NCI-H187 (cell line): Measurements from ENCODE around the gene LRRTM3.

ENCODE experiments used
- DNase-seq, 2 experiments: peaks; one replicate each; lab custom pipeline; 2025; lab: John Stamatoyannopoulos, UW

The LRRTM3 gene

DNA sequence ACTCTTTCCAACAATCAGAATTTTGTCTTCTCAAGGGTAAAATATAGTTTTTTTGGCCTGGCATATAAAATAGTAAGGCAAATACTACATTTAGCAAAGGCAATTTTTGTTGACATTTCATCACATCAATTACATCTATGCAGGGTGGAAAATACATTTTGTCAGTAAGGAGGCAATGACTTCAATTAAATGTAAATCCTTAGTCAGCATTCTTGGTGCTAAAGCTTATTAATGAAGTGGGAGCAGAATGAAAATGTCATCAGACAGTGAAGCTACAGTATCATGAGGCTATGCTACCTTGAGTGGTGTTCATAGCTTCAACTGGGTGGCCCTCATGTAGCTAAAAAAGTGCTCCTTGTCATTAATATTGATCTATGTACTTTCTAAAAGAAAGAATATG lies 8.9 kb downstream of the LRRTM3 start:
- DNase-seq = no peak

DNA sequence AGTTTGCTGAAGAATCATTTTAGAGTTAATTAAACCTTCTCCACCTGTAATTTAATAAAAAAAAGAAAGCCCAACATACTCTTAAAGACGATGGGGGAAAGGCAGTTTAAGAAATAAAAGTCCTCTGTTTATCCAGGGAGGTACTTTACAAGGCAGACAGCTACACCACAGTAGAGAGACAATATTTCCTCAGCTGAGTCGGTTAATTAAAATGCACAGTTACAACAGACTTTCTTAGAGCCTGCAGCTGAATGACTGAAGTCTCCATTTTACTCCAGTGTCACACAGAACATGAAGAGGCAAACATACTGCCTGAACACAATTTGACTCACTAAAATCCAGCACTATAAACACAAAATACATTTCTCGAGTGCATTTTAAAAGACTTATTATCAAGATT lies 15.1 kb downstream of the LRRTM3 start:
- DNase-seq = no peak

DNA sequence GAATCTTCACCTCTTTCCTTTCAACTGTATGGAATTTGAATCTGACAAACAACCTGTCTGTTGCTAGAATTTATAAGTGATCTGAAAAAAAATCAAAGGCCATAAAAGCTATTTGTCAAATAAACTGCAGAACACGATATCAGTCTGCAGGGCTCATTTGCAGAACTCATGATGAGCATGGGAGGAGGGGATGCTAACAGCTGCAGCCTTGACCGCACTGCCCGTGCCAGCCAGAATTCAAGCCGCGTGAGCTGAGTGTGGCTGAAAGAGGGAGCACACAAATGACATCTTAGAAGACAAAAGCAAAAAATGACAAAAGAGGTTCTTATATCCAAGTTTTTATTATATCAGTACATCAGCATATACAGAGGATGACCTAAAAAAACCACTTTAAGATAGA lies 15.7 kb downstream of the LRRTM3 start:
- DNase-seq = no peak

DNA sequence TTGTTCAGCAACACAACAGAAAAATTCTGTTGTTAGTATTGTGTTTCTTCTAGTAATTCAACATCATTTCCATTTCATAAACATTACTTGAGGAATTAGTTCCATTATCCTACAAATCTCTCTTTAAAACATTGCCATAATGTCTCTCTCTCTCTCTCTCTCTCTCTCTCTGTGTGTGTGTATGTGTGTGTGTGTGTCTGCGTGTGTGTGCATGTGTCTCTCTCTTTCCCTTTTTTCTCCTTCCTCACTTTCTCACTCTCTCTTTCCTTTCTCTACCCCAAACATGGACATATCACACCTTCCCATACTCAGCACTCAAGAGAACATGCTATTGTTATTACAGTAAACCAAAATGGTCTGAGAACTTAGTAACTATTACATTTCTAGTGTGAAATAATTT lies 16.6 kb downstream of the LRRTM3 start:
- no peak for DNase-seq

DNA sequence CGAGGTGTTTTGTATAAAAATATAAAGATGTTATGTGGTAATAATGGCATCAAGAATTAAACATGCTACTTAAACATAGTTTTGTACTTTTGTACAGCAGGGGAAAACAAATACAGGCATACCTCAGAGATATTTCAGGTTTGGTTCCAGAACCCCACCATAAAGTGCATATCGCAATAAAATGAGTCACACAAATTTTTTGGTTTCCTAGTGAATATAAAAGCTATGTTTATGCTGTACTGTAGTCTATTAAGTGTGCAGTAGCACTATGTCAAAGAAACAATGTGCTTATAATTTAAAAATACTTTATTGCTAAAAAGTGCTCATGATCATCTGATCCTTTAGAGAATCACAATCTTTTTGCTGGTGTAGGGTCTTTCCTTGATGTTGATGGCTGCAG lies 17.8 kb downstream of the LRRTM3 start:
- no peak for DNase-seq

DNA sequence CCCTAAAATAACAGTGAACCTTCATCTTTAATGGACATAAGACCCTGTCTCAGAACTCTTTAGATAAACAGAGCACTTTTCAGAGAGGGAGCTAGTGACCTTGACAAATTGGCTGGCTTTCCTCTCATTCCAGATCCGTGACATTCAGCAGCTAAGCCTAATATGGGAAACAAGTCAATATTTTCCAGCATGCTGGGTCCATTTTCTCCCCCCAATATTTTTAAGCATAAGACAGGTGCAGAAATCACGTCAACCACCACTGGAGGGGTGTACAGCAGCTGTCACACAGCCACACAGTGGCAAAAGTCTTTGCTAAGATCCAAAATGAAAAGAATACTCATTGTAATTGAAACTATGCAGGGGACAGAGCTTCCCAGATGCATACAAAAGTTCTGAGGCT lies 26.1 kb downstream of the LRRTM3 start:
- no peak for DNase-seq

DNA sequence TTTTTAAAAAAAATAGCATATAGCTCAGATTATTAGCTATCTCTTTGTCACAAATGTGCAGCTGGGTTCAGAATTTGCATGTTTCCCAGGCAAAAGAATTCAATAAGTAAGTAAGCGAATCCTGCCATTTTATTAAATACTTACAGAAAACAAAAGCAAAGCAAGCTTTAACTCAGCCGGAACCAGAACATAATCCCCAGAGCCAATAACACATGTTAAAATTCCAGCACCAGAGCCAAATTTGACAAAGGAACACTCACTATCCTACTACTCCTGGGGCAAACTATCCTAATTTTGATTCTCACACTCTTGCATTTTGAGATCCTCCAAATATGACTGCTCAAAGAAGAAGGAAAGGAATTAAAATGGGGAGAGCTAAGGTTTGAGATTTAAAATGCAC lies 32.6 kb downstream of the LRRTM3 start:
- DNase-seq = no peak

DNA sequence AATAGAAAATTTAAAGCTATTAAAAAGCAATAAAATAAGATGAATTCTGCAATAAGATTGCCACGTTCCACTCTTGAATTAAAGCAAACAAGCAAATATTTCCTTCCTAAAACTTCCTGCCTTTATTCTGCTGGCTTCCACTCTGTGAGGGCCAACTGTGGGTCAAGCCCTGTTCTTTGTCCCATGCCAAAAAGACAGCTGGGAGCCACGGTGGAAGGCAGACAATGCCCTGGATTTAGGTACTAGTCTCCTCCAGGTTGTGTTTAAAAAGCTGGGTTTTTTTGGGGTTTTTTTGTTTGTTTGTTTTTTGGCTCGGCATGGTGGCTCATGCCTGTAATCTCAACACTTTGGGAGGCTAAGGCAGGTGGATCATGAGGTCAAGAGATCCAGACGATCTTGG lies 39.1 kb downstream of the LRRTM3 start:
- DNase-seq = no peak

DNA sequence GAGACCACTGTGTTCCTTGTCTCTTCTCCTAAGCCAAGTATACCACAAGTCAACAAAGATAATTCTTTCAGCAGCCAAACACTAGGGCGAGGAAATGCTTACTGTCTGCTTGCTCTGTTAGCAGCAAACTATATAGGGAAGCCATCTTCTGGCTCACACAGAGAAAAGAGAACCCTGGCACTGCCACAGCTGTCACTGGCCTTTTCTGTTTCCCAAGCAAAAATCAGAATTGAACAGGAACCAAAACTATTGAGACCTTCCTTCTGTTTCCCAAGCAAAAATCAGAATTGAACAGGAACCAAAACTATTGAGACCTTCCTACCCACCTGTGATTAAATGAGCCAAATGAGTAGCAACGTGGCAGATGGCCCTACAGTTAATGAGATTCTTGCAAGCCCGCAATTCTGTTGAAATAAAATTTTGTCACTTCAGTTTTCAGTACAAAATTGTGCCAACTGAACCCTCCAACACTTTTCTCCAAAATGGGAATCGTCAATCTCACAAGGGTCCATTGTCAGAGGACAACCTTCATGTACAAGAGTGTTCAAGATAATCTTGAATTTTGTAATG lies 54.5 kb downstream of the LRRTM3 start:
- no peak for DNase-seq

DNA sequence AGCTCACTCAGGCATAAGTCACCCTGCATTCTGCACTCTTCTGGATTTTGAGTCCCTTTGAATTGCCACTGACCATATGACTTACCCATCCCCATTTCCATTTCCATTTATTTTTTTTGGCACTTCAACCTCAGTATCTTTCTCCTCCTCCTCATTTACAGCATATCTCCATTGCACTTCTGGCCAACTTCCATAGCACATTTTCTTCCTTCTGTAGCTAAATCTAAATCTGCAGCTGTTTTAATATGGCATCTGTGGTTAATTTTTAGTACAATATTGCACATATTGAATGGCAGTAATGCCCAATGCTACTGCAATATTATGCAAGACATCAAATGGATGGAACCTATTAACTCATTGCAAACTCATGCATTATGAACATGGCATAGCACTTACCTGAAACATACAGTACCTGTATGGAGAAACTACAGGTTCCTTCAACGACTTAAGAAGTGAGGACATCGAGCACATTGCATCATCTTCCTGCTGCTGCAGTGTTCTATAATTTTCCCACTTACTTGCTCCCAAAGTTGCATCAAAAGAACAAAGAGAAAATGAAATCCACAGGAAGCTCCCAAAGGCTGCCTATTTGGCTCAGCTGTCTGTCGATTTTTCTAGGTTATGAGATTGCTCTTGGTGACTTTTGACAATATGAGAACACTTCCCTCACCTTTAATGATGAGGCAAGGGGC lies 55.7 kb downstream of the LRRTM3 start:
- no peak for DNase-seq

DNA sequence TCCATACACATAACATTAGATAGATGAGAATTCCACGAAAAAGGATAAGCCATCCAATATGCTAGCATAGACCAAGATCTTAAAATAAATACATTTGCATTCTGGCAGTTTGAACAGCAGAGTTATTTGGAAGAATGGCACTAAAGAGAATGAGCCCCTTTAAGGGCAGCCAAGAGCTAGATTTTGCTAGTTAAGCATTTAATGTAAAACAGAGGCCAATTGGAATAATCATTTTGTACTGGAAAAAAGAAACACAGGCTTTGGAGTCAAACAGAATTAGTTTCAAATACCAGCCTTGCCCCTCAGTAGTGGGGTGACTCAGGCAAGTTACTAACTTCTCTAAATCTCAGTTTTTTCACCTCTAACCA lies 56.2 kb downstream of the LRRTM3 start:
- DNase-seq = no peak

DNA sequence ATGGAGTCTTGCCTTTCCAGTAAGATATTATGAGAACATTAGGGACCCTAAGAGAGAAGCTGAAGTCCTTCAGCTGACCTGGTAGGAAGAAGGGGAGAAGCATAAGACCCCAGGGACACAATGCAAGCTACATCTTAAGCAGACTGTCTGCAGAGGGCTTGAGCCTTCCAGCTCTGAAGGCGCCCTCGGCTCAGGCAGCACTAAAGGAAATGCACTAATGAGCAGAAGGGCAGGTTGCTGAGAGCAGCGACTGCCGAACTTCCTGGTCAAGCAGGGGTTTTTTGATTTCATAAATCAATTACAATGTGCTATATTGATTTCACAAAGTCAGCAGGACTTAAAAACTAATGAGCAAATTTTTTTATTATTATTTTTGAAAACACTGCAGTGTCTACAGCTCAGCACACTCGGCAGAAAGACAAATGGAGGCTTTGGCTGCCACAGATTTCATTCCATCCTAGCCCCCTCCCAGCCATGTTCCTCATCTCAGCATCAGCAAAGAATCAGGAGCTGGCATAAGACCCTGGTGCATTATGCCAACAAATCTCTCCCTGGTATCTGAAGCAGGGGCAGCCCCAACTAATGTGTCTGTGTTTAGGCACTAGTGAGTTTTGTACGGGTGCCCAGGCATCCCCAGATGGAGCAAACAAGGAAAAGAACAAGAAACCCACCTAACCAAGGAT lies 57.1 kb downstream of the LRRTM3 start:
- no peak for DNase-seq

DNA sequence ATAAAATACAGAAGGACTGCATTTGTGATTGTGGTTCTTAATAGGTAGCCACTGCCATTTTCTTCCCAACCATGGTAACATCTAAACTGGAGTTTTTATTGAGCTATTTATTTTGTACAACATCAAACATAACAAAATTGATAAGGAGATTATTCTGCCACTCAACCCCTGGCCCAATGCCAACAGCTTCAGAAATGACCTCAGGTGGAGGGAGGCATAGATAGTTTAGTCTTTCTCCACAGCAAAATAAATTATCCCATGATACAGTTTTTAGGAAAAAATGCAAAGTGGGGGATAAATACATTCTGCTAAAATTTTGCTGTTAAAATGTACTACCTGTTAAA lies 57.6 kb downstream of the LRRTM3 start:
- no peak for DNase-seq

DNA sequence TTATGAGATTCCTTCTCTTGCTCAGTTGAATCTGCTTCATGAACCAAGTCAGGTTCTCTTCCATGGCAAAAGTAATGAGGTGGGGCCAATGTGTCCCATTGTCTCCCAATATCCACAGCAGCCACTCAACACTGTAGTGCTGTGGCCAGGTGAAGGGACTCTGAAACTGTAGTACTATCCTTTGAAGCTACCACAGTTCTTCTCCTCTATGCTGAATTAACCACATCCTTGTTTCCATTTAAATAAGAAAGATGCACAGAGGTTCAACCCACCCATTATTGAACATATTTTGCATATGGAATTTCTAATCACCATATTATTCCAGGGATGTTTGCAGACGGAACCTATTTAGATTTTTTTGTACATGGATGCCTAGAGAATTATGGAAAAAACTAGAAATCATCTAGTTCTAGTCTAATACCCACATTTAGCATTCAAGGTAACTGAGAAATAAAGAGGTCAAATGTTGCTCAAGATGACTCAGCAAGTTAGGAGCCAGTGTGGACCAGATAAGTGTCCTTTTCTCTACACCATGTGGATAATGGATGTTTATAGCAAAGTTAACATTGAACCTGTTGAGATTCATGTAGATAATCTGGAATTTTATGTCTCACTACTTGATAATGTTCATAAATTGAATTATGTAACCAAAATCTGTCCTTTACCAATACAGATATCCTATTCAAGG lies 64.5 kb downstream of the LRRTM3 start:
- DNase-seq = no peak

DNA sequence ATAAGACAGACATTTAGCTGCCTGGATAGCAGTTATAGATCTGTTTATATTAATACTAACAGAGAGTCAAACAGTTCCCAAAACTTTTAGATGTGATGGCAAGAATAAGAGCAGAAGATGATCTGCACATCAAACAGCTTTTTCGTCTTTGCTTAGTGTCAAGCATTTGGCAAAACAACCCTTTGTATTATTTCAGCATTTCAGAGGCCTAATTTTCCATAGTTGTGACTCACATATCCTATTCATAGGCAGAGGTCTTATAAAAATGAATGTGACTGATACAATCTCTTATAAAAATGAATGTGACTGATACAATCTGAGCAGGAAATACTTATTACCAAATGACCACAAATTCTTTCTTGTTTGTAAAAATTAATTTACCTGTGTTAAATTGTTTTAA lies 71.2 kb downstream of the LRRTM3 start:
- no peak for DNase-seq

DNA sequence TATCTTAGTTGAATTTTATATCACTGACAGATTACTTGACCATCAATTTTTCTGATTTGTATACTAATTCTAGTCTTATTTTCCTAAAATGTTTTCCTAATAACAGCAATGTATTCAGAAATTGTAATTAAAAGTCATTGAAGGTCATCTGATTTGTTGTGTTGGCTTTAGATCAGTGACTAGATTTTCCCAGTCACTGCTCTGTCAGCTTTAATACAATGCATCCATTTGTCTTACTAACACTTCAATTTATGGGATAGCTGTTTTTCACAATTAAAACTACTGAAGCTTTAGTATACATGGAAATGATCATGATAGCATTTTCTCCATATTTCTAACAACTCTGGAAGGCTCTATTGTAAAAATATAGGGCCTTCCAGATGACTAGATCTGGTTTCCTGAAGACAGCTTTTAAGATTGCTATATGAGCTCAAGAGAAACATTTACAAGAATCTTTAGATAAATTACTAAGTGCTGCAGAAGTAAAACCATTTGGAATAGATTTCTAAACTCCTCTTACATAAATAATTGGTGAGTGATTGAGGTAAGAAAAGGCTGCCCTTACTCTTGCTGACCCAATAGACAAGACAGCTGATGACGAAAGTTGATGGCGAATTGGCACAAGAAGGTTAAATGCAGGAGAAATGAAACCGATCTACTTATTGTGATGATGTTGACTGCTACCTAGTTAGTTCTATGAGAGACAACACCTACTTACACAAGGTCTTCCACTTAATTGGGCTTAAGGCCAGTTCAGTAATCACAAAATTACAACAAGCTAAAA lies 74.1 kb downstream of the LRRTM3 start:
- no peak for DNase-seq

DNA sequence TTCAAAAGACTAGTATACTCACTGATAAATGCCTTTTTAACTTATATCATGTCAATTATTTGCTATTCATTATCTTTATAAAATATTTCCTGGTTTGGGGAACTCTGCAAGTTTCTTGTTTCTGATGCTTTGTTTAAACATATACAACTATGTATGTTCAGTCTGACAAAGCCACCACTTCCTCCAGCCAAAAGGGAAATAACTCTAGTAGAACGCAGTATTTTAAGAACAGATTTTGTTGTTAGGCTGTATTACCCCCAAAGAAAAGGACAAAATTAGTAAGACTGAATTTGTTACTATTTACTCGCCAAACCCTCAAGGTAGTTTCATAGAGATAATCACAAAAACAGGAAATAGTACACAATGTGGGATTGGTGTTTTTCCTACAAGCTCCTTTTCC lies 78.9 kb downstream of the LRRTM3 start:
- DNase-seq = no peak

DNA sequence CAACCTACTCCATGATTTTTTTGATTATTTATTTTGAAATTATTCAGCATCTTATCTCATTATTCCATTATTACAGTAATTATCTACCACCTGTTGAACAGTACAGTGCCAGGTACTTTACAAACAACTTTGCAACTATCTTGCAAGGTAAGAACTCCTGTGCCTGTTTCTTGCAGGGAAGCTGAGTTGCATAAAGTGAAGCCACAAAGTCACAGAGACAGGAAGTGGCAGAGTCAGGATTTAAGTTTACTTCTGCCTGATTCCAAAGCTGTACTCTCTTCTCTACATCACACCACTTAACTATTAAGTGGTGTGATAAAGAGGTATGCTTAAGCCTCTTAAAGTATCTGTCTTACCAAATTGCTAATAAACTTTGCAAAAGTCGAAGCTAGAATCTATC lies 80.1 kb downstream of the LRRTM3 start:
- no peak for DNase-seq

DNA sequence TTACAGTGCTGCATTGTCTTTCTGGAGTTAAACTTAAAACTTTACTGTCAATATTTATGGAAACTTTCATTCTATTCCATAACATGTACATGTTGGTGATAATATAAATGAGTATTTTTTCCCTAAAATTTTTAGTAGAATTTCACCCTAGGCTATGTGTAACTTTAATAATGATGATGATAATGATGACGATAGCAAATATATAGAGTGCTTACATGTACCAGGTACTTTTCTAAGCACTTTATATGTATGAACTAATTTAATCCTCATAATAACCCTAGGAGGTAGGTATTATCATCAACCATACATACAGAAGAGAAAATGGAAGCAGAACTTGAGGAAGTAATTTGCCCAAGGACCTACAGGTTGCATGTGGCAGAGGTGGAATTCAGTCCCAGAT lies 85.6 kb downstream of the LRRTM3 start:
- DNase-seq = no peak

DNA sequence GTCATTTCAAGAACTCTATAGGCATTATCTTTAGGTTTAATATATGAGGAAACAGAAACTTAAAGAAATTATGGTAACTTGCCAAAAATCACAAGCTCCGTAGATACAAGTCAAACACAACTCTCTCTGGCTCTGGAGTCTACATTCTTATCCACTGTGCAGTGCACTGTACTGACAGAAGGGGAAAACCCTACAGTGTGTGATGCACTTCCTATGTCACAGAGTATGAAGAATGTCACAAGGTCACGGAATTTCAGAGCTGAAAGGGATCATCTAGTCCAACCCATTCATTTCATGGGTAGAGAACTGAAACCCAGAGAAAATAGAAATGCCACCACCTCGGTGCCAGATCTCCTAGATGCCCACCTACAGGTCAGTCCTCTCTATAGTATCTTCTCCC lies 86.1 kb downstream of the LRRTM3 start:
- no peak for DNase-seq

DNA sequence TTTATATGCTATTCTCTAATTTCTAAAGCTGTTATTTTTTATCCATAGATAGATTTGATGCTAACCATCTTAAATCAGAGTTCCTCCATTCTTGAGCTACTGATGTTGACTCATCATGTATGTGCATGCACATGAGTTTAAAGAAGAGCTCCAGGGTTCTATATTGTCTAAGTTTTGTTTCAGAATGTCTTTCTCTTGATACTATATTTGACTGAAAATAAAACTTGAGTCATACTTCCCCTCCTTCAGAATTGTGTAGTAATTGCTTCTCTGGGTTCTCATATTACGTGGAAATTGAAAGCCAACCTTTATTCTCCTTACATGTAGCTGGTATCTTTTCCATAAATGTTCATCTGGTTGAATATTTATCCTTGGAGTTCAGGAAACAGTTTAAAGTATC lies 89.4 kb downstream of the LRRTM3 start:
- no peak for DNase-seq

DNA sequence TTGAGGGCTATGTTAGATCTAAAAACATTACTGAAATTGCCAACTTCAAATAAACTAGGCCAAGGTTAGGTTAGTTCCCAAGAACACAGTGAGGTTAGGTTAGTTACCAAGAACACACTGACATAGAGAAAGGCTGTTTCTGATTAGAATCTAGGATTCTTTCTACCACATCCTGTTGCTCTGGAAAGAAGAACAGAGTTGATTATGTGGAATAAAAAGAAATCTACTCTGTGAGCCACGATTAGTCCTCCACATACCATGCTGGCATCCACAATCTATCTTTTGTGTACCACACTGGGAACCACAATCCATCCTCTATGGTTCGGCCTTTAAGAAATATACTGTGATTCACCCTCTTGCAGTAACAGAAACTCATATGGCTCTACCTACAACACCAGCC lies 91.4 kb downstream of the LRRTM3 start:
- no peak for DNase-seq

DNA sequence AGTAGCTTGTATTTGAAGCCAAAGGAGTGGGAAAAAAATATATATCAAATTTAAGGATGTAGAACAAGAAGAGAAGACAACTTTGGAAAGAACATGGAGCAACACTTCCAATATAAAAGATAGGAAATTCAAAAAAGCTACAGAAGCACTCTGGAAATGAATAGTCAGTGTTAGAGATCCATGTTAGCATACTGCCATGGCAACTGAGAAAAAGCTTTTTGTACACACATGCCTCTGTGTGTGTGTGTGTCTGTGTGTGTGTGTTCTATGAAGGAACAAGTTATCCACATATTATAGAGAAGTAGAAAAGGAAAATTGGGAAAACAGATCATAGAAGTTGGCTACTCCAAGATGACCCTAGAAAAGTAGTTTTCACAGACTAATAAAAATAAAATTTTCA lies 96.3 kb downstream of the LRRTM3 start:
- DNase-seq = no peak
